Coronary artery (tissue), 2 donors: ENCODE measurements around the gene ZNF416.
A peak's percentile ranks its signal among the peaks of the same experiment; 100 is the strongest.

ENCODE experiments used
- DNase-seq: peaks from one replicate; pipeline ENCODE4 v3.0.0-alpha.2; 2017; ENCODE audit warnings: low spot score
- H3K27ac ChIP-seq, 2 donors: fragments of 200-600 bp; sonication (generic); one replicate each; pipeline ENCODE4 v1.5.1; 2016 to 2019
- H3K4me3 ChIP-seq: fragments of 200-600 bp; sonication (generic); 2 replicates; pipeline ENCODE4 v1.5.1; 2016; ENCODE audit warnings: mild to moderate bottlenecking, moderate library complexity
- TF ChIP-seq, protein P1 (sequence below): fragments of 200-600 bp; sonication (generic); IDR thresholded peaks from one replicate; pipeline ENCODE4 v1.5.1; 2019; ENCODE audit warnings: antibody characterized with exemption

The ZNF416 gene

DNA sequence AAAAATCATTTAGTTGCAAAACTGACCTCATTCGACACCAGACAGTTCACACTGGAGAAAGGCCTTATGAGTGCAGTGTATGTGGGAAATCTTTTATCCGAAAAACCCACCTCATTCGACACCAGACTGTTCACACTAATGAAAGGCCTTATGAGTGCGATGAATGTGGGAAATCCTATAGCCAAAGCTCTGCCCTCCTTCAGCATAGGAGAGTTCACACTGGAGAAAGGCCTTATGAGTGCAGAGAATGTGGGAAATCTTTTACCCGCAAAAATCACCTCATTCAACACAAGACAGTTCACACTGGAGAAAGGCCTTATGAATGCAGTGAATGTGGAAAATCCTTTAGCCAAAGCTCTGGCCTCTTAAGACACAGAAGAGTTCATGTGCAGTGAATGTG, 28.2 kb upstream of the ZNF416 start:
- TF ChIP-seq, protein P1, sequence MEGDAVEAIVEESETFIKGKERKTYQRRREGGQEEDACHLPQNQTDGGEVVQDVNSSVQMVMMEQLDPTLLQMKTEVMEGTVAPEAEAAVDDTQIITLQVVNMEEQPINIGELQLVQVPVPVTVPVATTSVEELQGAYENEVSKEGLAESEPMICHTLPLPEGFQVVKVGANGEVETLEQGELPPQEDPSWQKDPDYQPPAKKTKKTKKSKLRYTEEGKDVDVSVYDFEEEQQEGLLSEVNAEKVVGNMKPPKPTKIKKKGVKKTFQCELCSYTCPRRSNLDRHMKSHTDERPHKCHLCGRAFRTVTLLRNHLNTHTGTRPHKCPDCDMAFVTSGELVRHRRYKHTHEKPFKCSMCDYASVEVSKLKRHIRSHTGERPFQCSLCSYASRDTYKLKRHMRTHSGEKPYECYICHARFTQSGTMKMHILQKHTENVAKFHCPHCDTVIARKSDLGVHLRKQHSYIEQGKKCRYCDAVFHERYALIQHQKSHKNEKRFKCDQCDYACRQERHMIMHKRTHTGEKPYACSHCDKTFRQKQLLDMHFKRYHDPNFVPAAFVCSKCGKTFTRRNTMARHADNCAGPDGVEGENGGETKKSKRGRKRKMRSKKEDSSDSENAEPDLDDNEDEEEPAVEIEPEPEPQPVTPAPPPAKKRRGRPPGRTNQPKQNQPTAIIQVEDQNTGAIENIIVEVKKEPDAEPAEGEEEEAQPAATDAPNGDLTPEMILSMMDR, result no peak
- no peak for DNase-seq
- Histone ChIP-seq H3K4me3 (no peak overlapping the region), H3K27ac (no peak overlapping the region)

GRCh38 chr19:57599761-57600383, 21.2 kb upstream of the ZNF416 start, which contains the start of gene ZNF530:
Gene ZNF530 (plus strand): TSS chr19:57599885. CDS start chr19:57604346, 4,461 bp downstream.
- TF ChIP-seq, protein P1, result no peak
- peak; percentile 93 for DNase-seq
- H3K27ac ChIP-seq, result peak within 1 kb of the TSS in 1 of 2 donors; percentile 6
- H3K4me3 ChIP-seq, result peak within 1 kb of the TSS; percentile 80

- TF ChIP-seq, protein P1, result no peak
- H3K27ac ChIP-seq, result peak overlapping the region in 1 of 2 donors; percentile 6
- peak overlapping the region; percentile 80 for H3K4me3 ChIP-seq
Observed at GRCh38 chr19:57599377-57599760, 20.7 kb upstream of the ZNF416 start.

DNA sequence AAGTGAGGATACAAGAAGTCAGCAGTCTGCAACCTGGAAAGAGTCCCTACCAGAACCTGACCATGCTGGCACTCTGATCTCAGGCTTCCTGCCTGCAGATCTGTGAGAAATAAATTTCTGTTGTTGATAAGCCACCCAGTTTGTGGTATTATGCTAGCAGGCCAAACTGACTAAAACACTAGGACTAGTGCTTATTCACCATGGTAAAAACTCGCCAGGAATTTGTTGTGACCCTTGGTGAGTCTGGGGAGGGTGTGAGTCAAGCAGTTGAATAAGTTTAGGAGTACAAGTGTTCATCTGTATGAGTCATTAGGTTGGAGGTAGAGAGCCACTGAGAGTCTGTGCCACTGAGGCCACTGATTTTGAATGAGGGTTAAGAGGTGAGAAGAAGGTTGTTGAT, 8.8 kb upstream of the ZNF416 start:
- H3K27ac ChIP-seq, result no peak overlapping the region
- TF ChIP-seq, protein P1, result no peak
- DNase-seq, result no peak
- no peak overlapping the region for H3K4me3 ChIP-seq

More at GRCh38 chr19:57599377-57599760, 20.7 kb upstream of the ZNF416 start:
- DNase-seq, result no peak

- Histone ChIP-seq H3K27ac (peak within 1 kb of the TSS in 1 of 2 donors; percentile 46), H3K4me3 (peak within 1 kb of the TSS; percentile 89)
- peak; percentile 91 for DNase-seq
- TF ChIP-seq, protein P1, result no peak
Observed at GRCh38 chr19:57583521-57584416, 5.1 kb upstream of the ZNF416 start, which contains the start of gene ZIK1. Gene ZIK1 (plus strand): TSS chr19:57584145. CDS start chr19:57584357, 212 bp downstream.

- DNase-seq, result no peak
- TF ChIP-seq, protein P1, result no peak
- Histone ChIP-seq H3K4me3 (peak overlapping the region; percentile 89), H3K27ac (no peak overlapping the region)
Observed at GRCh38 chr19:57583104-57583520, 4.4 kb upstream of the ZNF416 start.
